Raji (cell line): ENCODE results near the gene KRABD2.

Experiments
- POLR2A ChIP-seq: IDR thresholded peaks from 2 replicates; pipeline ENCODE4 v1.6.1; 2011; ENCODE audit warnings: low read depth, low read length, control low read depth; ENCODE audit not compliant: insufficient read depth

KRABD2 gene

GRCh38 chr17:8375738-8376259 lies 705 bp downstream of the KRABD2 start:
- TF ChIP-seq POLR2A: no peak

- TF ChIP-seq POLR2A: no peak
These were observed 4.1 kb downstream of the KRABD2 start for GRCh38 chr17:8372422-8372821.

- TF ChIP-seq POLR2A: no peak
These were observed 4.7 kb downstream of the KRABD2 start for GRCh38 chr17:8371786-8372185.

- no peak for TF ChIP-seq POLR2A
These were observed 6.6 kb downstream of the KRABD2 start for GRCh38 chr17:8369944-8370343.

- TF ChIP-seq POLR2A: no peak
These were observed 8.3 kb downstream of the KRABD2 start for GRCh38 chr17:8368193-8368592.

- no peak for TF ChIP-seq POLR2A
These were observed 10.3 kb downstream of the KRABD2 start for GRCh38 chr17:8366231-8366630.

GRCh38 chr17:8365143-8365542 lies 11.4 kb downstream of the KRABD2 start:
- no peak for TF ChIP-seq POLR2A

- no peak for TF ChIP-seq POLR2A
These were observed 13.7 kb downstream of the KRABD2 start for GRCh38 chr17:8362651-8363332.

GRCh38 chr17:8360751-8361150 lies 15.8 kb downstream of the KRABD2 start:
- TF ChIP-seq POLR2A: no peak

GRCh38 chr17:8360260-8360659 lies 16.2 kb downstream of the KRABD2 start:
- TF ChIP-seq POLR2A: no peak

- TF ChIP-seq POLR2A: no peak
These were observed 16.7 kb downstream of the KRABD2 start for GRCh38 chr17:8359769-8360168.

GRCh38 chr17:8357910-8358309 lies 18.6 kb downstream of the KRABD2 start:
- no peak for TF ChIP-seq POLR2A

GRCh38 chr17:8354236-8354635 lies 22.3 kb downstream of the KRABD2 start:
- no peak for TF ChIP-seq POLR2A

- TF ChIP-seq POLR2A: no peak
These were observed 22.8 kb downstream of the KRABD2 start for GRCh38 chr17:8353736-8354135.

- TF ChIP-seq POLR2A: no peak
These were observed 26.2 kb downstream of the KRABD2 start for GRCh38 chr17:8350339-8350738.

GRCh38 chr17:8345951-8346665 lies 30.4 kb downstream of the KRABD2 start:
- TF ChIP-seq POLR2A: no peak
